Stimulated activated CD4-positive, alpha-beta T cell treated with anti-CD3 and anti-CD28 coated beads, Interleukin-2, amount 100 ng/mL, for 24 hours (primary cell): Measurements from ENCODE around the gene CDIP1.

Experiments
- DNase-seq, 2 donors: peaks; one replicate each; pipeline ENCODE4 v3.0.0-alpha.2; 2020

CDIP1 gene

DNA sequence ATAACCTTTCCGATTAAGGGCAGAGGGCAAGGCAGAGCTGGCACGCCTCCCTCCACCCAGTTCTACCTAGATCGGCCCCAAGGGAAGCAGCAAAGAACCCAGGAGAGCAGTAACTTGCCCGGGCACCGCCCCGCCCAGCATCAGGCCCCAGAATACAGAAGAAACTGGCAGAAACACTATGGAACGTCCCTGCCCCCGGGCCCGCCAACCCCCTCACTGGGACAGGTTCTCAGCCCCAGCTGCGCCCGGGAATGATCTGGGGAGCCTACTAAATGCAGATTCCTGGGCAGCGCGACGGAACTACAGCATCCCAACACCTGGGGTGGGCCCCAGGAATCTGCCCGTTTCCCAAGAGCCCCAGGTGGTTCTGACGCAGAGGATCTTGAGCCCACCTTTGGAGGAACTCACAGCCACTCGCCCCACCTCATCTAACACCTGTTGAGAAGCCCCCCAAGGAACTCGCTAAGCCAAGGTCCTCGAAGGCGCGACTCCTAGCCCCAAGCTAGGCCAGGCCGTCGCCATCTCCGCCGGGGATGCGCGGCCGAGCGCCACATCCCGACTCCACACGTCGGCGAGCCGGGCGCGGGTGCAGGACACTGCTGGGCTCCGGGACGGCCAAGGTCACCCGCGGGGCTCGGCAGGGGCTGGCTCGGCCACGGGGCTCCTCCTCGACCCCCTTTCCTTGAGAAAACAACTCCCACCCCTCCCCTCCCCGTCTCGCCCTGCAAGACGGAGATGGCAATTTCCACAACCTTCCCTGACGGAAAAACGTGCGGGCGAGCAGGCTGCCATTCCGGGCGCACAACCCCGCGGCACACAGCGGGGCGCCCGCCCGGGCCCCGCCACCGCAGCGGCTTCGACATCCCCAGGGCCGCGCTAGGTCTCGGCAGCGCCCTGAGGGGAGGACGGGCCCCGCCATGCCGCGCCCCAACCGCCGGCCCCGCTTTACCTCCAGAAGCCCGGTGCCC is 913 bp downstream of the CDIP1 start:
- no peak for DNase-seq

DNA sequence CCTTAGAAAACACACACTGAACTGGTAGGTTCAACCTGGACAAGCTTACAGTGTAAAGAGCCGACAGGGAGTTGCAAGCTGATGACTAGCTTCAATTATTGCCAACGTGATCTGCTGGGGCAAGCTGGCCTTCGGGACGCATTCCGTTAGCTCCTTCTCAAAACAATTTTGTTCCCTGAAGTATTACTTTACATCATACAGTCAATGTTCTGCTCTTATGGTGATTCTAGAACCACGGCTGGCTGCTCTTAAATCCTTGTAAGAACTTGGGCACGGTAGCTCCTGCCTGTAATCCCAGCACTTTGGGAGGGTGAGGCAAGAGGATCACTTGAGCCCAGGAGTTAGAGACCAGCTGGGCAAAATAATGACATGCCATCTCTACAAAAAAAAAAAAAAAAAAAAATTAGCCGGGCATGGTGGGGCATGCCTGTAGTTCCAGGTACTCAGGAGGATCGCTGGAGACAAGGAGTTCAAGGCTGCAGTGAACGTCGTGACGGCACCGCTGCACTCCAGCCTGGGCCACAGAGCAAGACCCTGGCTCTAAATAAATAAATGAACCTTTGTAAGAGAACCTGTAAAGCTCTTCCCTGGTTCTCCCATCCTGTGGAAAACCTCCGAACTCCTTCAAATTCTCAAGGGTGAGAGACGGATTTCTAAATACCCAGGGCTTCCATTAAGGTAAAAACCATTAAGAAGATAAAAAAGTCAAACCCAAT is 2.0 kb downstream of the CDIP1 start:
- no peak for DNase-seq

DNA sequence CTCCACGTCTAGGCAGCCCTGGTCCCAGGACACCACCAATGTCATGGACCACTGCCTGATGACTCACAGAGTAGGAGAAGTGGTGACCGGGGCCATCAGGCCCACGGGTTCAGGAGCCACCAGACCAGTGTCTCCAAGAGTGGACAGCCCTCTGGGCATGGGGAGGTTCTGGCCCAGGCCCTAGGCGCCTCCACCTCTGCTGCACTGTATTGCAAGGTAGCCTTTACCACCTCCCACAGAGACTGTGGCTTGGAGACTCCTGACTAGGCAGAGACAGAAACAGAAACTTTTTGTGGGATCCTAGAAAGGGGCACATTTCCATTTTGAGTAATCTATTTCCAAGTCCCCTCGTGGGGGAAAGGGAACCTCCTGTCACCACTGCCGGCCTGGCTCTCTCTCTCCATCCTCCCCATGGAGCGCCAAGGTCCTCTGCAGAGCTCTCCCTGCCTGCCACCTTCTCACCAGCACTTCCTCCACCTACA is 2.9 kb downstream of the CDIP1 start:
- DNase-seq, result peak; percentile 41 to 50

DNA sequence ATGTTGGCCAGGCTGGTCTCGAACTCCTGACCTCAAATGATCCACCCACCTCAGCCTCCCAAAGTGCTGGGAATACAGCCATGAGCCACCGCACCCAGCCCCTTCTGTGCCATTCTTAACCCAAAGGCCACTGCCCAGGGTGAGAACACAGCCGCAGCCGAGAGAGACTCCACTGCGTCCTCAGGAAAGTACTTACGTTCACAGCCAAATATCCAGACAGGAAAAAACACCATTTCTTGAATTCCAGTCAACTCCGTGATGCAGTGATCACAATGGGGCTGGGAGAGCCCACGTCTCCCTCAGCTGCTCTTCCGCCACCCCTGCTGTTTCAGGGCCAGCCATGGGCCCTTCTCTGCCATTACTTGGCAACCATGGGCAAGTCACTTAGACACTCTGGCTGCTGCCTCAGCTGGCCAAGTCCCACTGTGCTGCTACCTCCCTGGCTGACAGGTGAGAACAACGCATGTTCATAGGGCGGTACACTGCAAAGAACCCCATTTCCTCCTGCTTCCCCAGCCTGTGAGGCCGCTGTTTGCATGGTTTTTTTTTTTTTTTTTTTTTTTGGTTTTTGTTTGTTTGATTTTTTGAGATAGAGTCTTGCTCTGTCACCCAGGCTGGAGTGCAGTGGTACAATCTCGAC is 4.3 kb downstream of the CDIP1 start:
- DNase-seq, result no peak

DNA sequence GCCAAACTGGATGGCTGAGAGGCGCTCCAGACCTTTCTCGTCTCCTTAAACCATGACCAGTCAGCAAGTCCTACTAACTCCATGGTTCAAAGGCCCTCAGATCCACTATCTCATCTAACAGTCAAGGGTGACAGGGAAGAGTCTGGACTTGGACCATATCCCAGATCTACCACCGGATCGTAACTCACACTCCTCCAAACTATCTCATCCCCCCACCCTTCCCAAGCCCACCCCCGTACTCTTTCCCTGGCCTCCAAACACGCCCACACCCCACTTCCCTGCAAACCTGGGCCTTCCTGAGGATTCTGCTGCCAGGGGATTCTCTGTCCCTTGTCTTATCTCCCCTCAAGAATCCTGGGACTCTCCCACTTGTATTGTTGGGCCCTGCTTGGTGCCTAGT is 5.1 kb downstream of the CDIP1 start:
- DNase-seq, result no peak

DNA sequence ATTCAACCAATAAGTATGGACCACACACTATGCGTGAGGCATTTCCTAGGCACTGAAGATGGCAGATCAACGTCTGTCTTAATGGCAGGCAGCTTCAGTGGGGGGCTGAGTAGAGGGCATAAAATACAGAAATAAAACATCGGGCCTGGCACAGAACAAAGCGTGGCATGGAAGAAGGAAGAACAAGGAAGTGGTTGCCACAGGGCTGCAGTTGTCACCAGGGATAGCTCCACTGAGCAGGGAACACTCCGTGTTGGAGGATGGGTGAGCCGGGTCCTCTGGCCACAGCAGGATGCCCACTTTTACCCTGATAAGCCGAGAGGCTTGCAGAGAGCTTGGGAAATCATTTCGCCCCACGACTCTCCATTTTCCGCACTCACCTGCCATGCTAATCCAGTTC is 6.3 kb downstream of the CDIP1 start:
- no peak for DNase-seq

DNA sequence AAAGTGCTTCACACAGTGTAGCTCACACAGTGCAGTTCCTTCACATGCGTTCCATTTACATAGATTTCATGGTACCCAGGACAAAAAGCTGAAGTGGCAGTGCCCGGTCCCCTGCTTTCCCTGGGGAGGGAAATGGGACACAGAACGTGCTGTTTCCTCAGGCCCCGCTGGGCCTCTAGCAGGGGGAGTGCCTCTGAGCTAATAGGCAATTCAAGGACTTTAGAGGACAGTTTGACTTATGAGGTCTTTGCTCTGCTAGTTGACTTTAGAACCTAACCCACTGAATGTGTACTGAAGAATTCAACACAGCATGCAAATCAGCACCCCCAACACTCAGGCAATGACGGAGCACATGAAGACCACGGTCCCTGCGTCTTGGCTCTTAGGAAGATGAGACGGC is 6.8 kb downstream of the CDIP1 start:
- DNase-seq, result no peak

DNA sequence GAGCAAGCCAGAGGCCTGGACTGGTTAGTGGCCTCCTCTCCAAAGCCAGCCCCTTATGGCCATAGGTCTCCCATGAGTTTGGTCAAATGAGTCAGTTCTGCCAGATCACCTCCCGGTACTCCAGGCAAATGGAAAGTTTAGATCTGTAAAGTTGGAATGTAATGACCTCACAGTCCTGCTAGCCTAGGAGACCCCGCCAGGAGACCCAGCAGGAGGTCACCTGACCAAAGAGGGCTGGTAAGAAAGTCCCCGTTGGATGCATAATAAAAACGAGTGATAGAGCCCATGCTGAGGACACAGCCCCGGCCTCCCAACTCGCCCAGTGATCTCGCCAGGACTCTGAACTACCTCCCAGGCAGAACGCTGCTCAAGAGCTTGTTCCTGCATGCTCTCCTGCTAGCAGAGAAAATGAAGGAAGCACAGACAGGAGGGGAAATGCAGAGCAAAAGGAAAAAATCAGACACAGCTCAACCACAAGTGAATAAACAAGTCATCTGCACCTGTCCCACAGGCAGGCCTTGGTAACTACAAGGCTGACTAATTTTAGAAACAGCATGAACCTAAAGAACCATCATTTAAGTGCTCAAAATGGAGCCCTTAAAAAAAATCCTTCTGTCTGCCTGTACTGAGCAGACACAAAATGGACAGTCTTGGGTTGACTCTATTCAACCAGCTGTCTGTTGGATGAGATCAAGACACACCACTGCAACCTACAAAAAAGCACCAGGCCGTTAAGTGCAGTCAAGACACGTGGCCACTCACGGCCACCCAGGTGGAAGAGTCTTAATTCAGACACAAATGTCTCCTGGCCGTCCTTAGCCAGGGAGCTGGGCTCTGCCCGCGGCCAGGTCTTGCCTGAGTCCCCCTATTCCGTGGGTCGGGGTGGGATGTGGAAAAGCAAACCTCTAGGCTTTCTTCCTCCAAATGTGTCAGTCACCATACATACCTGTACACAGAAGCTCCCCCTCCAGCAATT is 9.2 kb downstream of the CDIP1 start:
- no peak for DNase-seq

DNA sequence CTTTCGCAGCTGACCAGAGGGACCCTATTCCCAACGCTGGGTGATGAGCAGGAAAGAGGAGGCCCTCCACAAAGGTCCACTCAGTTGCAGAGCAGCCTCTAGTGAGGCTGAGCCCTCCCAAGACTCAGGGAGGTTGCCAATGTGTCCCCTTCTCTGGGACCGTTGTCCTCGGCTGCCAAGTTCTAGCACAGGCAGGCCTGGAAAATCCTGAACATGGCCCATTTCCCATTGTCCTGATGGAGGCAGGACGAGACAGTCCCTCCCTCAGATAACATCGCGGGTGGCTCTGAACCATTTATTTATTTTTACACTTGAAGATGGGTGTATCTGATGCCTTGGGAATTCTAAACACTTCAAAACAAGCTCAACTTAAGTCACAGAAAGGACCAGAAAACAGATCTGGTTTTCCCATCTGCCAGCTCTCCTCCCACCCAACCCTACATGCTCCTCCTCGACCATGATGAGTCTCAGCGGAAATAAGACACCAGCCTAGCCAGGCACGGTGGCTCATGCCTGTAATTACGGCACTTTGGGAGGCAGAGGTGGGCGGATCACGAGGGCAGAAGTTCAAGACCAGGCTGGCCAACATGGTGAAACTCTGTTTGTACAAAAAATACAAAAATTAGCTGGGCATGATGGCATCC is 12.8 kb downstream of the CDIP1 start:
- no peak for DNase-seq

DNA sequence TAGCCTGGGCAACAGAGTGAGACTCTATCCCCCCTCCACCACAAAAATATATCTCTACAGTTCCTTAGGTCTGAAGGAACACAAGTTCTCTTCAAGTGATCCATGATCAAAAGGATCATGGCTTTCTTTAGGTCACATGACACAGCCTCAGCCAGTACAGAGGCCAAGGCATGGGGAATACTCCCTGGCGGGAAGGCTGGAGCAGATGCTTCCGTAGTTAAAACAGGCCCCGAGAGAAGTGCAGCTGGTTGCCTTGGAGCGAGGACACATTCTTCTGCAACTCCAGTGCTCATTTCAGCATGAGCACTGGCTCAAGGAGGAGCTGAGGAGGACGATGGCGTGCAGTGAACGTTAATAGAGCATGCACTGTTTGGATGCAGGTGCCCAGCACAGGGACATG is 13.5 kb downstream of the CDIP1 start:
- no peak for DNase-seq

DNA sequence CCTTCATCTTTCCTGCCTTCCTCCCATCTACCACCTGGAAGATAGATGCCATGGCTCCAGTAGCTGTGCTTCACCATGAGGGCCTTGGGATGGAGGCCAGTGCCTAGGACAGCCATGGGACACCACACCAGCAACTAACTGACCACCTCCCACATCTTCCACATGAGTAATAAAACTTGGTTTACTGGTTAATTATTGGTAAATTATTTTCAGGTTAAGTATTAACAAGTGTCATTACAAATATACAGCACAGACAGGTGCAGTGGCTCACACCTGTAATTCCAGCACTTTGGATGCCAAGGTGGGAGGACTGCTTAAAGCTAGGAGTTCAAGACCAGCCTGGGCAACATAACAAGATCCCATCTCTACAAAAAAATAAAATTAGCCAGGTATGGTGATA is 14.0 kb downstream of the CDIP1 start:
- DNase-seq, result no peak

DNA sequence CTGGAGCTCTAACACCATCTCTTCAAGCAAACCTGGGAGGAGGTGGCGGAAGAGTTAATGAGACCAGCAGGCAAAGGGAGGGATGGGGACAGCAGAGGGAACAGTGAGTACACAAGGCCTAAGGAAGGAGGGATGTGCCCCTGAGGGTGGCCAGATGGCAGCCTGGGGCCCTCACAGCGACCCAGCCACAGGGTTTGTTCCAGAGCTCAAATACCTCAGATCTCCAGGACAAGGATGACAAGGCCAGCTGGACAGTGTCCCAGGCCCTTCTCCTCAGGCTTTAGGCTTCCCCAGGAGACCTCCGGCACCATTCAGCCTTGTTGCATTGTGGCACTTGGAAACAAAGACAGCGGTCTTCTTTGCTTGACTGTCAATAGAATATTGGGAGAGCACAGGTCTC is 14.9 kb downstream of the CDIP1 start:
- no peak for DNase-seq

DNA sequence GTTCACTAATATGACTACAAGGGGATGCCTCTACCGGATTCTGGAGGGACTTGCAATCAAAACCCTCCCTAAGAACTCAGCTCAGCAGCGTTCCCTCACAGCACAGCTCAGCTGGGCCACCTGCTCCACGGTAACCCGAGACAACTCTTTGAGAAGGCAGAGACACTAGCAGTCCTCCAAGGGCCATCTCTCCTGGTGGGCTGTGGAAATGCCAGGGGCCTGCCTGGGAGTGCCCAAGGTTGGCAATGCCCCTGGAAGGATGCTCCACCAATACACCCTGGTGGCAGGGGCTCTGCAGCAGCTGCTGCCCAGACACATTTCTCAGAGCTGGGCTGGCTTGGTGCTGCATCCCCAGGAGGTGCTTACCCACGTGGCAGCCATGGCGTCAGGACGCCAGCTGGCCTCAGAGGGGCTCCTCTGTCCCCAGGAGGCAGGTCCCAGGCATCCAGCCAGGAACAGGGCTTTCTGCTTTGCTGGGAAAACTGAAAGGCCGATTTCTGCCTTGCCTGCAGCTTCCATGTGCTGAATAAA is 16.5 kb downstream of the CDIP1 start:
- no peak for DNase-seq

DNA sequence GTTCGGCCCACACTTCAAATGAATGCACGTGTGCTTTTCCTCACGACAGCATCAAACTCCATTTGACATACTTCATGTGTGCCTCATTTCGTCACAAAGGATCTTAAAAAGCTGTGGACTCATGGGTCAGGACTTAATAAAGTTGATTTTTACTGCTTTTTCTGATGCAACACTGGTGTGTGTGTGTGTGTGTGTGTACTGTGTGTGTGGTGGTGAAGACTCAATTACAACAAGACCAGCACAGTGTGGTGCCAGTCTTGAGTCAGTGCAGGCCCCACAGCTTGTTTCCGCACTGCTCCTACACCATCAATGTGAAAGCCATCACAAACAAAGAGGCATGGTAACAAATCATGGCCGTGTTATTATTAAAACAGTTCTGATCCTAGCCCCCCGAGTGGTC is 17.7 kb downstream of the CDIP1 start:
- no peak for DNase-seq

DNA sequence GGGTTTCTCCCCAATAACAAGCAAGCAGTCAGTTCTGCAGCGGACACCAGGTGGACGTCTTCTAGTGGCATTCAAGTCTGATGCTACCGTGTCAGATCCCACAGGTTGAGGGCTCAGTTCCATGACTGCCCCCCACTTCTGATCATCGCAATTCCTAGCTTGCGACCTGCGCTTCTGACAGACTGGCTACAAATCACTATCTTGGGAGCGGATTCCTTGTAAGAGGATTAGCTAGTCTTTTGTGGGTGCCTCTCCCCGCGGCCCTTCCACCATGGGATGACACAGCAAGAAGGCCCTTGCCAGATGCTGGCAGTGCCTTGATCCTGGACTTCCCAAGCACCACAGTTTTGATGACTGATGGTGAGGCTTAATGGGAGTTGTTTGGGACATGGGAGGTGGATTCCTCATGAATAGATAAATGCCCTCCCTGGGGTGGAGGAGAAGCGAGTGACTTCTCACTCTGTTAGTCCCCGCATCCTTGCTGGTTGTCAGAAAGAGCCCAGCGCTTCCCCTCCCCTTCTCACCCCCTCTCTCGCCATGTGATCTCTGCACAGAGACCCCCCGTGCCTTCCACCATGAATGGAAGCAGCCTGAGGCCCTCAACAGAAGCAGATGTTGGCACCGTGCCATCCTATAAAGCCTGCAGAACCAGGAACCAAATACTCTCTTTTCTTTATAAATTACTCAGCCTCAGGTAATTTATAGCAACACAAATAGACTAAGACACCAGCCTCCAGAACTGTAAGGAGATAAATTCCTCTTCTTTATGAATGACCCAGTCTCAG is 19.1 kb downstream of the CDIP1 start:
- no peak for DNase-seq

DNA sequence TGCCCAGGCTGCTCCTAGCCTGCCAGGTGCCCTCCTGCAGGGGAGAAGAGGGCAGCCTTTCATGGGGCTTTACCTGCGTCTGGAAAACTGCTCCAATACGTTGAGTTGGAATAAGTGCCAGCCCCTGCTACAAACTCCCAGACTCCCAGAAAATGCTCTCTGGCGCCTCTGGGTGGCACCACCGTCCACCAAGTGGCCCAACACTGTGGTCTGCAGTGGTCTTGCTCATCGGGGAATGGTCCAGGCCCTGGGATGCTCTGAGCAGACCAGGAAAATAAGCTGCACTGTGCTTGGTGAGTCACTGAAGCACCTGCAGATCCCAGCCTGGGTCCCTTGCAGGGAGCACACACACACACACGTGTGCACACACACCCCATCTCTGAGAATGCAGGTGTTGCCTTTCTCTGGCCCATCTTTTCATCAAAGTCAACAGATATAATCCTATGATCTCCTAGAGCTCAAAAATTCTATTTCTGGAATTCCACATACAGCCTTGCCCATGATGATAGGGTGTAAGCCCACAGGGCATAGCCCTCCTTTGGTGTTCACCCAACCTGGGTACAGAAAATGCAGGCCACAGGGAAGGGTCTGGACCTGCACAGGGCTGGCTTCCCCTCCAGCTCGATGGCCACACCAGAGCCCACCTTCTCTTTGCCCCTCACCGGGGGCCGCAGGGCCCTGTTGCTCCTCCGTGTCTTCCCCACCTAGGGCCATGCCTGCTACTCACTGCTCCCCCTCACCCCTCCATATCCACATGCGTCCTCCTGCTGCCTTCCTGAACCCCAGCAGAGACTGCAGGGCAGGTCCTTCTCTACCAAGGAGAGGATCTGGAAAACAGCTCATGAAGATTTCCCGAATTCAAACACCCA is 20.5 kb downstream of the CDIP1 start:
- no peak for DNase-seq

DNA sequence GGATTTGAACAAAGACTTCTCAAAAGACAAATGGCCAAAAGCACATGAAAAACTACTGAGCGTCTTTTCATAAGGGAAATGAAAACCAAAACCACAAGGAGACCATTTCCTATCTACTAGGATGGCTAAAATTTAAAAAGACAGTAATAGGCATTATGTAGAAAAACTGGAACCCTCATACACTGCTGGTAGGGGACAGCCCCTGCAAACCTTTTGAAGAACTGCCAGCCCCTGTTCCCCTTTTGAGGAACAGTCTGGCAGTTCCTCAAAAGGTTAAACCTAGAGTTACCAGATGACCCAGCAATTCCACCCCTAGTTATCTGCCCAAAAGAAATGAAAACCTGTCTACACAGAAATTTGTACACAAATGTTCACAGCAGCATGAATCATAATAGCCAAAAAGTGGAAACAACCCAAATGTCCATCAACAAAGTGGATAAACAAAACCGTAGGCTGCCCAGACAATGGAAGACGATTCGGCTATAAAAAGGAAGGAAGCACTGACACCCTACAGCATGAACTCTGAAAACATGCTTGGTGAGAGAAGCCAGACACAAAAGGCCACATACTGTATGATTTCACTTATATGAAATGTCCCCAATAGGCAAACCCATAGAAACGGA is 22.9 kb downstream of the CDIP1 start:
- no peak for DNase-seq

DNA sequence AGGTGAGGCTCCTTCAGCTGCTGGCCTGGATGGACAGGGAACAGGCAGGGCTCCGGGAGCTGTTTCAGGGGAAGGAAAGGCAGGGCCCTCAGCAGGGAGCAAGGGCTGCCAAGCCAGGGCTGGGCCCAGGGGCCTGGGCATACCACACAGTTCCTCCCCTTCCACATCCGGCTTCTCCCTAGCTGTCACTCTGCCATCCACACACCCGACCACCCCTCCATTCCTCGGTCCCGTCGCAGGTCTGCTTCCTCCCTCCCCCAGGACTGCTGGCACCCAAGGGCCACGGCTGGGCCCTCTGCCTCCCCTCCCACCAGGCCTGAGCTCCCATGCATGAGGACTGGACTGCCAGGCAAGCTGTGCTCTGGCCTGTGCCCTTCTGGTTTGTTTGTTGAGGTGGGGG is 24.0 kb downstream of the CDIP1 start:
- no peak for DNase-seq

DNA sequence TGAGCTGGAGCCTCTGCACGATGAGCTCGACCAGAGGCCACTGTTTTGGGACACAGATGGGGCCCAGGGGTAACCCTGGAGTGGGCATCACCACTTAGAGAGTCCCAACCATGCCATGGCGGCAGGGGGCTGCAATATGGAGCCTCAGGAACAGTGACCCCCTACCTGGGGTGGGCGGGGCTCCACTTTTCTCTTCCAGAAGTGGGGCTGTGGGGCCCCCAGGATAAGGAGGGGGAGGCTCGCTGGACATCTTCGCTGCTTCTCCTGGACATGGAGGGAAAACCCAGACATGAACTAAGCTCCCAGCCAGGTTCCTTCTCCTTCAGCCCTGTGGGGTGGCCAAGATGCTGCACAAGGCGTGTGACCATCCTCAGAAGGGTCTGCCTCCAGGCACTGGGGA is 24.7 kb downstream of the CDIP1 start:
- no peak for DNase-seq
